Stimulated activated CD8-positive, alpha-beta memory T cell treated with anti-CD3 and anti-CD28 coated beads, Interleukin-12 subunit alpha, Interleukin-12 subunit beta, amount 100 ng/mL, for 4 hours (primary cell): ENCODE results near the gene ZCCHC2.
A peak's percentile ranks its signal among the peaks of the same experiment; 100 is the strongest.

Experiments used
- DNase-seq: peaks from one replicate; pipeline ENCODE4 v3.0.0-alpha.2; 2020; ENCODE audit warnings: low read depth

ZCCHC2 gene

GRCh38 chr18:62510789-62511188 lies 12.0 kb upstream of the ZCCHC2 start:
- DNase-seq, result no peak

GRCh38 chr18:62512532-62512931 lies 10.3 kb upstream of the ZCCHC2 start:
- DNase-seq, result no peak

GRCh38 chr18:62512996-62513395 lies 9.8 kb upstream of the ZCCHC2 start:
- no peak for DNase-seq

- DNase-seq, result no peak
Measured at GRCh38 chr18:62514570-62514969, 8.3 kb upstream of the ZCCHC2 start.

- DNase-seq, result no peak
Measured at GRCh38 chr18:62516242-62516641, 6.6 kb upstream of the ZCCHC2 start.

- DNase-seq, result no peak
Measured at GRCh38 chr18:62518460-62519375, 4.1 kb upstream of the ZCCHC2 start.

- DNase-seq, result no peak
Measured at GRCh38 chr18:62519684-62520083, 3.1 kb upstream of the ZCCHC2 start.

- DNase-seq, result no peak
Measured at GRCh38 chr18:62521082-62521481, 1.7 kb upstream of the ZCCHC2 start.

- DNase-seq, result no peak
Measured at GRCh38 chr18:62521593-62521992, 1.2 kb upstream of the ZCCHC2 start.

GRCh38 chr18:62522178-62522503 lies 684 bp upstream of the ZCCHC2 start:
- DNase-seq, result no peak

- no peak for DNase-seq
Measured at GRCh38 chr18:62523255-62523588, 397 bp downstream of the ZCCHC2 start.

- peak; percentile 35 for DNase-seq
Measured at GRCh38 chr18:62523631-62524439, 1.0 kb downstream of the ZCCHC2 start.

GRCh38 chr18:62524440-62525200 lies 1.8 kb downstream of the ZCCHC2 start:
- DNase-seq, result peak; percentile 49

GRCh38 chr18:62525608-62526007 lies 2.8 kb downstream of the ZCCHC2 start:
- no peak for DNase-seq

GRCh38 chr18:62526098-62527025 lies 3.5 kb downstream of the ZCCHC2 start:
- peak; percentile 60 for DNase-seq

GRCh38 chr18:62529597-62529996 lies 6.8 kb downstream of the ZCCHC2 start:
- no peak for DNase-seq

GRCh38 chr18:62531078-62531477 lies 8.3 kb downstream of the ZCCHC2 start:
- no peak for DNase-seq

- DNase-seq, result no peak
Measured at GRCh38 chr18:62531931-62532330, 9.1 kb downstream of the ZCCHC2 start.

- no peak for DNase-seq
Measured at GRCh38 chr18:62536005-62536404, 13.2 kb downstream of the ZCCHC2 start.

- no peak for DNase-seq
Measured at GRCh38 chr18:62537042-62537894, 14.4 kb downstream of the ZCCHC2 start.

- DNase-seq, result no peak
Measured at GRCh38 chr18:62537946-62538345, 15.1 kb downstream of the ZCCHC2 start.
